GM19035 (cell line): ENCODE measurements around the gene DGKZ.
"Not testable (repeated sequence)": the region's sequence is repeated elsewhere in the genome, so short reads cannot be mapped to it uniquely, and the experiment has no call there.

Experiments used
- ATAC-seq: cut with Tn5 transposase; IDR thresholded peaks from one replicate; pipeline ENCODE4 v1.9.1; 2021; ENCODE audit not compliant: unreplicated experiment

The DGKZ gene, protein sequence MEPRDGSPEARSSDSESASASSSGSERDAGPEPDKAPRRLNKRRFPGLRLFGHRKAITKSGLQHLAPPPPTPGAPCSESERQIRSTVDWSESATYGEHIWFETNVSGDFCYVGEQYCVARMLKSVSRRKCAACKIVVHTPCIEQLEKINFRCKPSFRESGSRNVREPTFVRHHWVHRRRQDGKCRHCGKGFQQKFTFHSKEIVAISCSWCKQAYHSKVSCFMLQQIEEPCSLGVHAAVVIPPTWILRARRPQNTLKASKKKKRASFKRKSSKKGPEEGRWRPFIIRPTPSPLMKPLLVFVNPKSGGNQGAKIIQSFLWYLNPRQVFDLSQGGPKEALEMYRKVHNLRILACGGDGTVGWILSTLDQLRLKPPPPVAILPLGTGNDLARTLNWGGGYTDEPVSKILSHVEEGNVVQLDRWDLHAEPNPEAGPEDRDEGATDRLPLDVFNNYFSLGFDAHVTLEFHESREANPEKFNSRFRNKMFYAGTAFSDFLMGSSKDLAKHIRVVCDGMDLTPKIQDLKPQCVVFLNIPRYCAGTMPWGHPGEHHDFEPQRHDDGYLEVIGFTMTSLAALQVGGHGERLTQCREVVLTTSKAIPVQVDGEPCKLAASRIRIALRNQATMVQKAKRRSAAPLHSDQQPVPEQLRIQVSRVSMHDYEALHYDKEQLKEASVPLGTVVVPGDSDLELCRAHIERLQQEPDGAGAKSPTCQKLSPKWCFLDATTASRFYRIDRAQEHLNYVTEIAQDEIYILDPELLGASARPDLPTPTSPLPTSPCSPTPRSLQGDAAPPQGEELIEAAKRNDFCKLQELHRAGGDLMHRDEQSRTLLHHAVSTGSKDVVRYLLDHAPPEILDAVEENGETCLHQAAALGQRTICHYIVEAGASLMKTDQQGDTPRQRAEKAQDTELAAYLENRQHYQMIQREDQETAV

DNA sequence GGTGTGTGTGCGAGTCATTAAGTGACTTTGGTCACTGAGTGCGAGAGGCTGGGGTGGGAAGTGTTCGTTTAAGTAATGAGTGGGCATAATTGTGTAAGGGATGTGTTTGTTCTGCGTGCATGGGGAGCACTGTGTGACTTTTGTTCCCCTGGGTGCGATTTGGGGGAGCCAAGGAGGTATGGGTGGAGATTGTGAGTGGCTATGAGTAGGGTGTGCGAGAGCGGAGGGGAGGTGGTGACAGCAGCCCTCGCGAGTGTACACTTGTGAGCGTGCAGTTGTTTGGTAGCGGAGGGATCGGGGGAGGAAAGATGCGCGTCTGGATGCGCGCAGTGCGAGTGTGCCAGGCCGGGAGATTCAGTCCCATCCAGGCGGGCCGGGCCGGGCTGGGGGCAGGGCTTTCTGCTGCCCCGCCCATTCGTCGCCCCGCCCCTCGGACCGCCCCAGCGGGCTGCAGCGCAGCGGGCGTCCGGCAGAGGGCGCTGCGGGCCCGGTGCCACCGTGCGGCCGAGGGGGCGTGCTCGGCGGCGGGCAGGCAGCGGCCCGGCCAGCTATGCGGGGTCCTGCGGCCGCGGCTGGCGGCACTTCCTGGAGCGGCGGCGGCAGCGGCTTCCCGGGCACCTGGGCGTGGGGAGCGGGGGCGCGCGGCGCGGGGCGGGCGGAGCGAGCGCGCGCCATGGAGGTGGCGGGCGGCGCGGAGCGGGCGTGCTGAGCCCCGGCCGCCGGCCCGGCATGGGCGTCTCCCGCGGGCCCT, at the start of gene DGKZ:
DGKZ (plus strand) TSS at position 578 of the 751 bp plus-strand sequence. CDS start 197 bp downstream, outside the sequence.
- peak; percentile 68 for ATAC-seq

DNA sequence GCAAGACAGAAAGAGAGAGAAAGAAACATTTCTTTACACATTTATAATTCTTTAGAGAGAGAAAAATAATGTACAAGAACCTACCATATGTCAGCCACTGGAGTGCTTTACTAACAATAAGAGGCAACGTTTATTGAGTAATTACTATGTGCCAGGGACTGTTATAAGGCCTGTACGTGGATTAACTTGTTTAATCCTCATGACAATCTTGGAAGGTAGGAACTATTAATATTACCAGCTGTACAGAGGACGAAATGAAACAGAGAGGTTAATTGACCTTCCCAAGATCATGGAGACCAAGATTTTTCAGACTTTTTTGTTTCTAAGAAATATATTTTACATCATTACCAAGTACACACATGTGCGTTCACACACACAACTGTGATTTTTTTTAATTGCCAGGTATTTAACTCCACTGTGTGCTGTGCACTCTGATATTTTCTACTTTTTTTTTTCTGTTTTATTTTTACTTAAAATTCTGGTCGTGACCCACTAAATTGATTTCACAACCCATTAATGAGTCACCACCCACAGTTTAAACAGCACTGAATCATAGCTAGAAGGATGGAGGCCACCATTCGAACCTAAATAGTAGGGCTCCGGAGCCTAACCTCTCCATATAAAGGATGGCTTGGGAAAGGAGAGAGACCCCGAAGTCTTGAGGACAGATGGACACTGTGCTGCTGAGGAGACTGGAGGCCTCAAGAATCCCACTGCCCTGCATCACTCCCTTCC, 48.4 kb upstream of the DGKZ start:
- no peak for ATAC-seq

DNA sequence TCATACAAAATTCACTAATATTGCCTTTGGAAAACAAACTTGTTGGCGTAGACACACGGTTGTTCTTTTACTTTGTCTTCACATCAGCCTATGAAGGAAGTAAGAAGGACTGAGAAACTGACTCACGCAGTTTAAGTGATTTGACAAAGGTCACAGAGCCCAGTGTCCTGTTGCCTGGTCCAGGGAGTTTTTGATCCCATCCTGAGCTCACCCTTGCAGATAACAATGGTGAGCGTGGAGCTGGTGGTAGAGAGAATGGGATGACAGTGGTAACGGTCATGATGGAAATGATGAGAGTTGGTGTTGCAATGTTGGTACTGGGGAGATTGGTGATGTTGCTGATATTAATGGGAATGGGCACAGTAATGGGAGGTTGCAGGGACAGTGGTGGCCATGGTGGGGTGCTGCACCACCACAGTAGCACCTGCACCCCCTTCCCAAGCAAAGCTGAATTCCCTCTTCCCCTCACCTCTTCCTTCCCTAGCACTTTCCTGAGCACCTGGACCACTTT, 47.8 kb upstream of the DGKZ start:
- no peak for ATAC-seq

DNA sequence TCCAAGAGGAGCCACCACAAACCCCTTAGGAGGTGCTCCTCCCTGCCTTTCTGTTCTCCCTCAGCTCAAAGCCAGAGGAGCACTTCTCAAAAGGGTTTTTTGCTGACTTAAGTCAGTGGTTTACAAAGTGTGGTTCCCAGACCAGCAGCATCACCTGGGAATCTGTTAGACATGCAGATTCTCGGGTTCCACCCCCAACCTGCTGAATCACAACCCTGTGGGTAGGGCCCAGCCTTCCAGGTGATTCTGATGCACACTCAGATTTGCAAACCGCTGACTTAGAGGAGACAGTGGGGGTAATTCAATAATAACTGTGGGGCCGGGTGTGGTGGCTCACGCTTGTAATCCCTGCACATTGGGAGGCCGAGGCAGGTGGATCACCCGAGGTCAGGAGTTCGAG, 47.0 kb upstream of the DGKZ start:
- no peak for ATAC-seq

DNA sequence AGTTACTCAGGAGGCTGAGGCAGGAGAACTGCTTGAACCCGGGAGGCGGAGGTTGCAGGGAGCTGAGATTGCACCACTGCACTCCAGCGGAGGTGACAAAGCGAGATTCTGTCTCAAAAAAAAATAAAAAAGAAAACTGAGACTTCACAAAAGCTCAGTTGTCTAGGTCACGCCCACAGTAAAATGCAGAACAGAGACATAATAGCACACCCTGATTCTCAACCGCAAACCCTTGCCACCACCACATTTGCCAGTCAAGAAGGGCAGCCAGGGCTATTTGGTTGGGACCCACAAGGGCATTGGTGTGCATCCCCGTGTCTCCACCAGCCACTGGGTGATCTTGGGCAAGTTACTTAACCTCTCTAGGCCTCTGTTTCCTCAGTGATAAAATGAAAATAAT, 44.4 kb upstream of the DGKZ start:
- ATAC-seq: peak; percentile 90

DNA sequence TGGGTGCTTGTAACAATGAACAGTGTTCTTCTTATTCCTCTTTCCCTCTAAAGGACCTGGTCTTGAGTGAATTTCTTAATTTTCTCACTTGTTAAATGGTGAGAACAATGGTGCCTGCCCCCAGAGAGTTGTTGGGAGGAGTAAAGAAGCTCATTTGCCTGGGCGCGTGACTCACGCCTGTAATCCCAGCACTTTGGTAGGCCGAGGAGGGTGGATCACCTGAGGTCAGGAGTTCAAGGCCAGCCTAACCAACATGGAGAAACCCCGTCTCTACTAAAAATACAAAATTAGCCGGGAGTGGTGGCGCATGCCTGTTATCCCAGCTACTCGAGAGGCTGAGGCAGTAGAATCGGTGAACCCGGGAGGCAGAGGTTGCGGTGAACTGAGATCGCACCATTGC, 43.2 kb upstream of the DGKZ start:
- not testable (repeated sequence) for ATAC-seq

DNA sequence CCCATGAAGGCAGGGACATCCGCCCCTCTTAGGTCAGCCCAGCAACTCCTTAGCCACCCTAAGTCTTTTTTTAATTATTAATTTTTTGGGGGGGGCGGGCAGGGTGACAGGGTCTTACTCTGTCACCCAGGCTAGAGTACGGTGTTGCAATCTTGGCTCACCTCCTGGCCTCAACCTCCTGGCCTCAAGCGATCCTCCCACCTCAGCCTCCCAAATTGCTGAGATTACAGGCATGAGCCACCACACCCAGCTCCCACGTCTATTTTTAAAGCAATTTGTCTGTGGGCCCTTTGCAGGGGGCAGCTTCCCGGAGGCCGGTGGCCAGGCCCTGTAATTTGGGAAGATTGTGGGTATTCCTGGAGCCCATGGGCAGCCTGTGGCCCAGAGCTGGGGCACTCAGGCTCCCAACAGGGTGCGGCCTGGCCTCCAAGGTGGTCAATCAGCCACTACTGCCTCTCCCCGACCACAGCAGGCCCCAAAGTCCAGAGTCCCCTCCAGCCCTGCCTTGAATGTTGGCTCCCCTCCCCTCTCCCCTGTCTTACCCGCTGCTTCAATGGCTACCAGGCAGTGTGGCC, 42.6 kb upstream of the DGKZ start:
- no peak for ATAC-seq

DNA sequence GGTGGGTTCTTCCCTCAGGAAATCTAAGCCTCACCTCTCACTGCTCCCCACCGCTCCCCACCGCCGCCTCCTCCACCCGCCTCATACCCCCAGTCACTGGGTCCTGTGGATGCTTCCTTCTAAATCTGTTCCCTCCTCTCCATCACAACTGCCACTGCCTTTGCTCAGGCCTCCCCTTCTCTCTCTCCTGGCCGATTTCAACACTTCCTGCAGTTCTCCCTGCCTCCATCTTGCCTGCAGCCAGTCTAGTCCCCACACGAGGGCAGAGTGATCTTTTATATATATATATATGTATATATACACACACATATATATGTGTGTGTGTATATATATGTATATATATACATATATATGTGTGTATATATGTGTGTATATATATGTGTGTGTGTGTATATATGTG, 42.0 kb upstream of the DGKZ start:
- ATAC-seq: no peak

DNA sequence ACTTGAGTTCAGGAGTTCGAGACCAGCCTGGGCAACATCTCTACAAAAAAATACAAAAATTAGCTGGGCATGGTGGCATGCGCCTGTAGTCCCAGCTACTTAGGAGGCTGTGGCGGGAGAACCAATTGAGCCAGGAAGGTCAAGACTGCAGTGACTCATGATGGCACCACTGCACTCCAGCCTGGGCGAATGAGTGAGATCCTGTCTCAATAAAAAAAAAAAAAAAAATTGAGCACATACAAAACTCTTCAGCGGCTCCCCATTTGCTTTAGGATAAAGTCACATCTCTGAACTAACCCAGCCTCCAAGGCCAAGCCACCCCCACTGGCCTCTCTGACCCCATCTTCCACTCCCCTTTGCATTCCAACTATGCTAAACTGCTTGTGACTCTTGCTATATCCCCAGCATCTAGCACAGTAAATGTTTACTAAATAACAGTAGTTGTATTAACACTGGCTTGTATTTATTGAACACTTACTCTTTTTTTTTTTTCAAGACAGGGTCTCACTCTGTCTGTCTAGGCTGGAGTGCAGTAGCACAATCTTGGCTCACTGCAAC, 40.9 kb upstream of the DGKZ start:
- ATAC-seq: no peak

DNA sequence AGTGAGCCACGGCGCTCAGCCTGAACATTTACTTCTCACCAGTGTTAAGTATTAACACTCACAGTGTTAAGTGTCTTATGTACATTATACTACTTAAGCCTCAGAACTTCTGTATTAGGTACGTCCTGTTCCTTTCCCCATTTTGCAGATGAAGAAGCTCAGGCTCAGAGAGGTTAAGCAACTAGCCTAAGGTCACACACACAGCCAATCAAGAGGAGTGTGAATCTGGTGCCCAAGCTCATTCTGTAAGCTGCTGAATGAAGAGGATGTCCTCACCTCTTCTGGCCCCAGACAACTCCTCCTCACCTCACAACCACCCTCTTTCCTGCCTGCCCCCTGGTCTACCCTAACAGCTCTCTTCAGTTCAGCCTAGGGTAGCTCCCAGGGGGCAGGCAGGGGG, 39.9 kb upstream of the DGKZ start:
- no peak for ATAC-seq

DNA sequence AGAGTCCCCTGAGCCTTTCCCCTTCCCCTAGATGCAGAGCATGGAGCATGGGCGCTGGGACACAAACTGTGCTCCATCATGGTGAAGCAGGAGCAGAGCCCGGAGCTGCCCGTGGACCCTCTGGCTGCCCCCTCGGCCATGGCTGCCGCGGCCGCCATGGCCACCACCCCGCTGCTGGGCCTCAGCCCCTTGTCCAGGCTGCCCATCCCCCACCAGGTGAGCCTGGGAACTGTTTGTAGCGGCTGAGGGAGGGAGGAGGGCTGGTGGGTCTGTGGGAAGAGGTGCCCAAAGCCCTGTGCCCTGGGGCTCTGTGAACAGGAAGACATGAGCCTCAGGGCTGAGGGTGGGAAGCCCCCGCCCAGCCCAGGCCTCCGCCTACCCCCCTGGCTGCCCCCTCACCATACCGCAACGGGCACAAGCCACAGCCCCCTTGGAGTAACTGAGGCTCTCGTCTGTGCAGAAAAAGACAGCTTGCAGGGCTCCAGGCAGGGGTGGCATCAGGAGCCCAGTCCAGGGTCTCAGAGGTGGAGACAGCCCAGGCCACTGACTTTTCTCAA, 39.4 kb upstream of the DGKZ start:
- no peak for ATAC-seq

DNA sequence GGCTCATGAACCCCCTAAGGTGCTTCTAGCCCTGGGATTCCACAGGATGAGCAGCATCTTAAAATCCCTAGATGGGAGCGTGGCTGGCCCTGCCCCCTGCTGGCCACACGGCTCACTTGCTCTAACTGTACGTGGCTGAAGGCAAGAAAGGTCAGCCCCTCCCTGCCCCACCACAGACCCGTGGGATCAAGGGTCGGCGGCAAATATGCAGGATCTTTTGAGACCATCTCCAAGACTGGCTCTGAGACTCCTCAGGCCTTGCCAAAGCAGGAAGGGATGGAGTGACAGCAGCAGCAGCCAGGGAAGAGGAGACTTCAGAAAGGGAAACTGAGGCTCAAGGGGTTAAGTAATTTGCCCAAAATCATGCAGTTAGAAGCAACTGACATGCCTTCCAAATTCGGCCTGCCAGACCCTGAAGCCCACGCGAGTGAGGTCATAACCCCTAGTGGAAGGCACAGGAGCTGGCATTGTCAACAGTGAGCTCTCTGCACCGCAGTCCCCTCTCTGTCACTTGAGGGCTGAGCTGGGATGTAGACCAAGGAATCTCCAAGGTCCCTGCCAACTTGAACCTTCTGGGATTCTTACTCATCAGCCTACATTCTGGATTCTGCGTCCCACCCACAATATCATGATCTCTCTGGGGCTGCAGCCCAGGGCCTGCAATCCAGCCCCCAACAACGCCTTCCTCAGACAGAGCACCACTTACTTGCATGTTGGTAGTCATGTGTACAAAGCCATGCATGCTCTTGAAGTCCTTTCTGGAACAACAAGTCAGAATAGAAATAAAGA, 38.4 kb upstream of the DGKZ start:
- no peak for ATAC-seq

DNA sequence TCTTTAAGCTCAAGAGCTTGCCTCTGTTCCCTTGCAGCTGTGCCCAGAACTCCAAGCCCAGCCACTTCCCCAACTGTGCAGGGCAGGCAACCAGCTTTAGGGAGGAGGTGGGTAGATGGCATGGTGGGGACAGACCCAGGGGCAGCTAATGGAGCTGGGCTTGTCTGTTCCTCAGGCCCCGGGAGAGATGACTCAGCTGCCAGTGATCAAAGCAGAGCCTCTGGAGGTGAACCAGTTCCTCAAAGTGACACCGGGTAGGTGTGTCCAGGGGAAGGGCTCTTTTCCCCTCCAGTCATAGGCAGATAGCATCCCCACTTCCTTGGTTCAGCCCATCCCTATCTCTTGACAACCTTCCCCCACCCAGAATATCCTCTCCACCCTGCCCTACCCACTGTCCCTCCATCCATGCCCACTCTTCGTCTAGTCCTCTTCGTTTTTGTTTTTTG, 37.4 kb upstream of the DGKZ start:
- no peak for ATAC-seq

DNA sequence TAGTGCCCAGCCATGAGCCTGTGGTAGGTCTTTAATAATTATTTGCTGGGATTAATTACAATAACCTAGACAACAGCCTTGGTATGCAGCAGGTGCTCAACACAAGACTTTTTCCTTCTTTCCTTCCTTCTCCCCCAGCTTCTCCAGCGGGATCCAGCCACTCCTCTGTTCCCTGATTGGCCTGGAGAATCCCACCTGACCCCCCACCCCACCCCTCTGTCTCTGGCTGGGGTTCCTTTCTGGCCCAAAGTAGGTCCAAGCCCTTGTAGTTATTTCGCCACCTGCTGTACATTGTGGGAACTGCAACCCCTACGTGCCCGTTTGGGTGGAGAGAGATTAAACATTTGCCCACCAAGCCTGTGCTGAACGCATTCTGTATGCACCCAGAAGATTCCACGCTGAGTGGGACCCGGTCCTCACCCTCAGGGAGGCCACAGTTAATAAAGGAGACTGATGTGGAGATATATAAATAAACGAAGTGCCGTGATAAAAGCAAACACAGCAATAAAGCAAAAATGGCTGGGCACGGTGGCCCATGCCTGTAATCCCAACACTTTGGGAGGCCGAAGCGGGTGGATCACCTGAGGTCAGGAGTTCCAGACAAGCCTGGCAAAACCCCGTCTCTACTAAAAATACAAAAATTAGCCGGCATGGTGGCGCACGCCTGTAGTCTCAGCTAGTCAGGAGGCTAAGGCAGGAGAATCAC, 32.1 kb upstream of the DGKZ start:
- ATAC-seq: peak; percentile 53

DNA sequence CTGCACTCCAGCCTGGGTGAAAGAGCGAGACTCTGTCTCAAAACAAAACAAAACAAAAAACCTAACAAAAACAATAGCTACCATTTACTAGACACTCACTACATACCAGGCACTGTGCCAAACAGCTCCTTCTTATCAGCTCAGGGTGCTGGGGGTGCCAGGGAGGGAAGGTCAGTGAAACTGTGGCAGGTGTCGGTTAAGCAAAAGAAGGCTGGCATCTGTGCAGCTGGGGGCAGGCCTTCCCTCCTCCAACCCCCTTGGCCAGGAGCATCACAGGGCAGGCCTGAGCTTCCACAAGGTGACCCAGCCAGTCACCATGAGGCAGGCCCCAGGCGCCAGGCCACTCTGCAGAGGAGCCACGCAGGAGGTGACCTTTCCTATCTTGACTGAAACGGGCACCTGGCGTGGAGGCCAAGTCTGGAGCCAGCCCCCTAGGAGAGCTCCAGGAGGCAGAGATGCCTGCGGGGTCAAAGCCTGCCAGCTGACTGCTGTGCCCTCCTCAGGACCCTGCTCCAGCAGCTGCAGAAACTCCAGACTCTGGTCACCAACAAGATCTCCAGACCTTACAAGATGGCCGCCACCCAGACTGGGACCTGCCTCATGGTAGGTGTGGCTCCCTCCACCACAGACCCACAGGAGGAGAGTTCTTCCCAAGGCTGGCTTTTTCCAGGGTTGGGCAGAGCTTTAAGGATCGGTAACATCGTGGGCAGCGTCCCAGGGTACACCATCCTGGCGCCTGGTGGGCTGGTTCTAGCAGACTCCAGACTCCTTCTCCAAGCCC, 31.3 kb upstream of the DGKZ start:
- ATAC-seq: no peak

DNA sequence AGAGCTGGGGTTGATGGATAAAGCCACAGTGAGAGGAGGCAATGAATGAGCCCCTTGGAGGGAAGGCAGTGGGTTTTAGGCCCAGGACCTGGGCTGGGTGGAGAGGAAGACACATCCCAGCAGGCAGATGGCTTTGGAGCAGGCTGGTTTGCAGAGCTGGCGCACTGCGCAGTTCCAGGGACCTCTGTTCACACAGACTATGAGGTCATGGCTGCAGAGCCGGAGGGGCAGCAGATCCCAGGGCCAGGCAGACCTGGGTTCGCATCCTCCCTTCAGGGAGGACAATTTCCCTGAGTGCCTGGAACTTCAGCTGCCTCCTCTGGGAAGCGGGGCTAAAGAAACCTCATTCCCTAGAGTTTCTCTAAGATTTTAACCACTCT, 28.2 kb upstream of the DGKZ start:
- no peak for ATAC-seq

DNA sequence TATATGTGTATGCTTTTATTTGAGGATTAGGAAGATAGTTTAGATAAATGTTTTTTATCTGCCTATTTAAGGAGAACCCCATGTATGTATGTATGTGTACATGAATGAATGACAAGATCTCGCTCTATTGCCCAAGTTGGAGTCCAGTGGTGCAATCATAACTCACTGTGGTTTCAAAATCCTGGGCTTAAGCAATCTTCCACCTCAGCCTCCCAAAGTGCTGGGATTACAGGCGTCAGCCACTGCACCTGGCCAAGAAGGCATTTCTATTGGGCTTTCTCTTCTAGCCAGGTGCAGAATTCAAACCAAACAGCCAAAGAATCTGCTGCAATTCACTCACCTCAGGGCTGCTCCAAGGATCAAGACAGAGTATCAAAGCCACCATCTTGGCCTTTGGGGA, 25.5 kb upstream of the DGKZ start:
- ATAC-seq: no peak
